ENCODE measurements around the gene SIX5.

Gene SIX5

GRCh38 chr19:45716359-45717130 is 52.5 kb downstream of the SIX5 start:
- TF ChIP-seq CTCF (IDR thresholded peaks at IDR 0.05; ENCODE audit: borderline replicate concordance, control extremely low read depth, extremely low read depth, insufficient read depth, missing control alignments), result no peak
- in situ Hi-C loops (cut with MboI; ENCODE audit: low sequenced_read_pairs, unreplicated experiment), result no loop called here
- no peak for DNase-seq (ENCODE audit: low spot score)

GRCh38 chr19:45715139-45715538 is 53.9 kb downstream of the SIX5 start:
- in situ Hi-C loops (cut with MboI; ENCODE audit: low sequenced_read_pairs, unreplicated experiment), result no loop called here
- no peak for TF ChIP-seq CTCF (IDR thresholded peaks at IDR 0.05; ENCODE audit: borderline replicate concordance, control extremely low read depth, extremely low read depth, insufficient read depth, missing control alignments)
- no peak for DNase-seq (ENCODE audit: low spot score)

All from GM13976 (cell line).